HepG2 (cell line): ENCODE measurements around the gene ASPHD1. TPM values are rescaled to one million over a fixed set of nuclear protein-coding genes. Genes with fewer than 3 reads are reported as not detected.
A peak's percentile ranks its signal among the peaks of the same experiment; 100 is the strongest.

ENCODE experiments used
- ATM ChIP-seq: fragments of 450-650 bp; IDR thresholded peaks from 2 replicates; pipeline ENCODE4 v1.7.1; 2017; ENCODE audit warnings: mild to moderate bottlenecking, borderline replicate concordance
- BCL6 ChIP-seq: IDR thresholded peaks from 2 replicates; pipeline ENCODE4 v1.6.1; 2016; ENCODE audit warnings: missing genetic modification reagents, missing compliant biosample characterization
- DMTF1 ChIP-seq: sonication (generic); formaldehyde crosslinking; IDR thresholded peaks from 2 replicates; pipeline ENCODE4 v1.4.0; 2020; ENCODE audit warnings: mild to moderate bottlenecking, missing genetic modification reagents
- FLYWCH1 ChIP-seq: sonication (generic); formaldehyde crosslinking; IDR thresholded peaks from 2 replicates; pipeline ENCODE4 v1.8.1; 2023; ENCODE audit warnings: mild to moderate bottlenecking, missing genetic modification reagents
- LCORL ChIP-seq, 2 experiments: fragments of 450-650 bp in 1 of 2; sonication (generic) in 1 of 2; formaldehyde crosslinking in 1 of 2; IDR thresholded peaks; 2 replicates each; pipeline versions ENCODE4 v1.5.0 to v1.6.1; 2017 to 2020; ENCODE audit warnings: antibody characterized with exemption in 1 of 2, missing genetic modification reagents in 1 of 2
- POLR2AphosphoS5 ChIP-seq: IDR thresholded peaks from 2 replicates; pipeline ENCODE4 v1.6.1; 2012; ENCODE audit warnings: low read depth, low read length
- PTBP1 ChIP-seq: fragments of 200-400 bp; formaldehyde crosslinking; IDR thresholded peaks from 2 replicates; pipeline ENCODE4 v1.6.1; 2018; ENCODE audit warnings: low read length, low read depth; ENCODE audit not compliant: poor library complexity, severe bottlenecking
- RXRB ChIP-seq: IDR thresholded peaks from 2 replicates; pipeline ENCODE4 v1.6.1; 2016; ENCODE audit warnings: borderline replicate concordance, missing genetic modification reagents, missing compliant biosample characterization
- STAG1 ChIP-seq: sonication (generic); formaldehyde crosslinking; IDR thresholded peaks from 2 replicates; pipeline ENCODE4 v1.4.0; 2020; ENCODE audit warnings: missing genetic modification reagents
- ZBTB46 ChIP-seq: sonication (generic); formaldehyde crosslinking; IDR thresholded peaks from 2 replicates; pipeline ENCODE4 v1.4.0; 2020; ENCODE audit warnings: mild to moderate bottlenecking, missing genetic modification reagents, borderline replicate concordance
- ZIK1 ChIP-seq: sonication (generic); formaldehyde crosslinking; IDR thresholded peaks from 2 replicates; pipeline ENCODE4 v1.5.0; 2020; ENCODE audit warnings: mild to moderate bottlenecking, low read depth, missing genetic modification reagents, borderline replicate concordance
- ZKSCAN1 ChIP-seq: fragments of 150-350 bp; IDR thresholded peaks from 2 replicates; pipeline ENCODE4 v1.6.1; 2014; ENCODE audit warnings: low read length
- ZNF101 ChIP-seq: sonication (generic); formaldehyde crosslinking; IDR thresholded peaks from 2 replicates; pipeline ENCODE4 v1.4.0; 2020; ENCODE audit warnings: mild to moderate bottlenecking, low read depth, missing genetic modification reagents, borderline replicate concordance
- ZNF253 ChIP-seq: sonication (generic); formaldehyde crosslinking; IDR thresholded peaks from 2 replicates; pipeline ENCODE4 v1.8.0; 2022; ENCODE audit warnings: mild to moderate bottlenecking, missing genetic modification reagents, borderline replicate concordance
- ZNF264 ChIP-seq: sonication (generic); formaldehyde crosslinking; IDR thresholded peaks from 2 replicates; pipeline ENCODE4 v1.4.0; 2020; ENCODE audit warnings: missing genetic modification reagents
- ZNF350 ChIP-seq: sonication (generic); formaldehyde crosslinking; IDR thresholded peaks from 2 replicates; pipeline ENCODE4 v1.4.0; 2020; ENCODE audit warnings: mild to moderate bottlenecking, low read depth, missing genetic modification reagents, borderline replicate concordance
- ZNF557 ChIP-seq: sonication (generic); formaldehyde crosslinking; IDR thresholded peaks from 2 replicates; pipeline ENCODE4 v1.4.0; 2020; ENCODE audit warnings: missing genetic modification reagents
- ZNF607 ChIP-seq: sonication (generic); formaldehyde crosslinking; IDR thresholded peaks from 2 replicates; pipeline ENCODE4 v1.5.1; 2020; ENCODE audit warnings: missing genetic modification reagents, mild to moderate bottlenecking, borderline replicate concordance
- ZNF687 ChIP-seq: sonication (generic); formaldehyde crosslinking; IDR thresholded peaks from 2 replicates; pipeline ENCODE4 v1.5.1; 2020; ENCODE audit warnings: mild to moderate bottlenecking, missing genetic modification reagents, moderate library complexity
- polyA plus RNA-seq, 8 experiments: library from polyadenylated mRNA; depleted of rRNA in 3 of 8; stranded (reverse) in 7 of 8; unstranded in 1 of 8; fragments of >200 nt; fragmentation: Illumina TruSeq in 4 of 8; extraction: Trizol in 4 of 8; gene quantifications; 2 replicates each; pipeline versions ENCODE4 v1.2.1 to v1.2.3, GENCODE V29; 2011 to 2016; ENCODE audit warnings: low read depth in 4 of 8, missing spikeins in 1 of 8, mixed read lengths in 1 of 8; ENCODE audit not compliant: insufficient read depth in 1 of 8
- total RNA-seq, 5 experiments: library from RNA; depleted of rRNA; stranded (reverse); fragments of >200 nt; fragmentation: Illumina TruSeq; extraction: Trizol; gene quantifications; 2 replicates each; pipeline ENCODE4 v1.2.3, GENCODE V29; 2016; ENCODE audit warnings: low read depth in 1 of 5
- TF ChIP-seq, protein P1 (sequence below): sonication (generic); formaldehyde crosslinking; IDR thresholded peaks from 2 replicates; pipeline ENCODE4 v1.5.0; 2020; ENCODE audit warnings: missing genetic modification reagents

Gene ASPHD1
- total and polyA plus RNA-seq, 2 of the 13 experiments (the other 11 are each of a cell fraction or from before 2014, with no cell fraction given) = 13.1 to 19.7 TPM

DNA sequence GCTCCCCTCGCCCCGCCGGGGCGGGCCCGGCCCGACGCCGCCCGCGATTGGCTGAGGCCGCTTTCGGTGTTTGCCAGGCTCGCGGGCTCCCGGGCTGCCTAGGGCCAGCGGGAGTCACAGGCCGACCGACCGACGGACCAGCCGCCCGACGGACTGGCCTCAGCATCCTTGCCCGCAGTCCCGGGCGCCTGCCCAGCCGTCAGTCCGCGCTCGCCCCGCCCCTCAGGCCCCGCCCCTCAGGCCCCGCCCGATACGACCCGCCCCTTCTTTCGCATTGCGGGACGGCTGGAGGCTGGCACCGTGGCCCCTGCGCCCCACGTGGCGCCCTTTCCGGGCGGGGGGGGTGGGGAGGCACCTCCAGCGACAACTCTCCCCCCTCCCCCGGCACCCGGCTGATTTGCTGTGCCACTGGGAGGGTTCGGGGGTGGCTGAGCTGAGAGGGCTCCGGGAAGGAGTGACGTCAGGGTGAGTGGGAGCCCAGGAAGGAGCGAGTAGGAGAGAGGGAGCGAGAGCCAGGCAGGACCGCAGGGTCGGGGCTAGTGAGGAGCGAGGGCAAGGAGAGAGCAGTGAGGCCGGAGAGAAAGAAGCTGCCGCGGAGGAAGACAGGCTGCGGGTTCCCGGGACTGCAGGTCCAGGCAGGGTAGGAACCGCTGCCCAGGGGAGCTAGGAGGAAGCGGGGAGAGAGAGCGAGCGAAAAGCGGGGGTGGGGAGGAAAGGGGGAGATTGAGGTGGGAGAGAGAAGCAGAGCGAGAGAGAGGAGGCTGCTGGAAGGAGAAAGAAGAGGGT is at the start of gene ASPHD1 (continued):
- TF ChIP-seq DMTF1 (CRISPR knock-in tag) (no peak), PTBP1 (peak; percentile 98), RXRB (CRISPR knock-in tag) (no peak), POLR2AphosphoS5 (peak; percentile 71), ZNF607 (CRISPR knock-in tag) (no peak; the same call in none of the 2 replicates), ZNF557 (CRISPR knock-in tag) (peak; percentile 67; the same call in 1 of the 2 replicates), FLYWCH1 (CRISPR knock-in tag) (0 out of 2 replicates have a peak, but pooled peaks have one; percentile 78), LCORL (IDR thresholded peaks at IDR 0.05) (no peak), LCORL (CRISPR knock-in tag; IDR thresholded peaks at IDR 0.05) (no peak), BCL6 (CRISPR knock-in tag) (no peak), ZBTB46 (no peak; the same call in 1 of the 2 replicates), ZNF253 (CRISPR knock-in tag) (no peak), ZNF687 (CRISPR knock-in tag) (peak; percentile 73), ZIK1 (peak; percentile 99), ZNF101 (no peak), ZNF350 (CRISPR knock-in tag) (peak; percentile 66; the same call in 1 of the 2 replicates), ATM (no peak), ZNF264 (CRISPR knock-in tag) (no peak; the same call in 1 of the 2 replicates), STAG1 (peak; percentile 29; the same call in 1 of the 2 replicates), ZKSCAN1 (no peak)
- TF ChIP-seq, protein P1, sequence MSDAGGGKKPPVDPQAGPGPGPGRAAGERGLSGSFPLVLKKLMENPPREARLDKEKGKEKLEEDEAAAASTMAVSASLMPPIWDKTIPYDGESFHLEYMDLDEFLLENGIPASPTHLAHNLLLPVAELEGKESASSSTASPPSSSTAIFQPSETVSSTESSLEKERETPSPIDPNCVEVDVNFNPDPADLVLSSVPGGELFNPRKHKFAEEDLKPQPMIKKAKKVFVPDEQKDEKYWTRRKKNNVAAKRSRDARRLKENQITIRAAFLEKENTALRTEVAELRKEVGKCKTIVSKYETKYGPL = peak; percentile 94; the same call in 1 of the 2 replicates
